Measurements from ENCODE around the gene WNK4.

Gene WNK4

DNA sequence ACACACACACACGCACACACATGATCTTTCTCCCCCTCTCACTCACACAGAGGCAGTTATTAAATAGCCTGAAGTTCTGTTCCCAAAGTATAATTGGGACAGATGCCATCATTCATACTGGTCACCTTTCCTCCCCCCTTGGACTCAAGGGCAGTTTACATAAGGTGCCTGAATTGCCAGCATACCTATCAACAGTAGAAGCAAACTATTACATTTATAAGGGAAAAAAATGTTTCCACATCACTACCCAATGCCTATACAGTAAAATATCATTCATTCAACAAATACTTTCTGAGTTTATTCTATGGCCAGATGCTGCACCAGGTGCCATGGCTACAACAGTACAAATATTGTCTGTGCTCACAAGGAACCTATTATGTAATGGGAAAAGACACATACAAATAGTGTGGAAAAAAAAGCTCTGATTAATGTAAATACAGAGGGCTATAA, 24.5 kb downstream of the WNK4 start:
- ChIA-PET POLR2A (no interaction called here), CTCF (interaction anchor here (0.7 to 1.0 kb wide), 3 partner anchors 10 to 32 kb away, joined by 3 to 6 read pairs (median 3); partner anchors contain the start of gene VPS25)
- no peak overlapping the region for H3K27ac ChIP-seq (ENCODE audit: insufficient read depth in 1 of 2, low read depth in 1 of 2, low read length in 2 of 2, poor library complexity in 1 of 2, severe bottlenecking in 2 of 2)
- WGBS (ENCODE audit: insufficient coverage), result no CpG with 5 or more reads among the region's 1 CpG
- DNase-seq, result no peak
- H3K9me3 ChIP-seq (ENCODE audit: control extremely low read depth in 1 of 5, control insufficient read depth in 4 of 5, insufficient read depth in 2 of 5, low read depth in 1 of 5, low read length in 4 of 5), result no peaks in the 10 kb centered on the region
- H3K4me3 ChIP-seq (ENCODE audit: control insufficient read depth in 1 of 7, extremely low read depth in 1 of 7, insufficient read depth in 4 of 7, low read depth in 2 of 7, low read length in 6 of 7), result no peak overlapping the region
- no peaks in the 10 kb centered on the region for H3K4me1 ChIP-seq (ENCODE audit: control extremely low read depth in 1 of 4, control insufficient read depth in 4 of 4, insufficient read depth in 4 of 4, low read length in 3 of 4)
- H3K36me3 ChIP-seq (ENCODE audit: control insufficient read depth in 4 of 4, insufficient read depth in 4 of 4, low read length in 3 of 4), result peaks cover 3 to 9% (median 6%) of the 10 kb centered on the region in 4 experiments
- no peaks in the 10 kb centered on the region for H3K27me3 ChIP-seq (replicated peaks in 2 of 5; ENCODE audit: control insufficient read depth in 4 of 5, insufficient read depth in 5 of 5, low read length in 4 of 5)

DNA sequence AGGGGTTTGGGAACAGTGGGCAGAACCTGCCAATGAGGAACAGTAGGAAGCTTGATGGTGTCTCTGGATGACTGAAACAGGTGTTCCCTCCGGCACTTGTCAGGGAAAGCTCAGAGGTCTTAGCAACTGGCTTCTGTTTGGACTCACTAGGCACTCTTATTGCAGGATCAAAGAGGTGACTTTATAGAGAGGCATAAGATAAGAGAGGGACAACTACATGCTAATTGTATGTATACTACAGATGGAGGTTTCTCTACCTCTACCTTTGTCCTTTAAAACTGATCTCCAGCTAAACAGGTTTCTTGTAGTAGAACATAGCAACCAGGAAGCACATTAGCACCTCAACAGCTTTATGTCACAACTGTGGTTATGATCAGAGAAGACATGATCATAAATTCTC, 25.8 kb downstream of the WNK4 start:
- H3K27me3 ChIP-seq (replicated peaks in 2 of 5; ENCODE audit: control insufficient read depth in 4 of 5, insufficient read depth in 5 of 5, low read length in 4 of 5), result no peaks in the 10 kb centered on the region
- ChIA-PET POLR2A (no interaction called here), CTCF (interaction anchor here (1.0 to 6.6 kb wide), 2 partner anchors 15 to 33 kb away, joined by 3 to 51 read pairs; partner anchors contain the start of genes BECN1 and VPS25)
- DNase-seq, result no peak
- WGBS (ENCODE audit: insufficient coverage), result no CpG with 5 or more reads among the region's 1 CpG
- no peak overlapping the region for H3K27ac ChIP-seq (ENCODE audit: insufficient read depth in 1 of 2, low read depth in 1 of 2, low read length in 2 of 2, poor library complexity in 1 of 2, severe bottlenecking in 2 of 2)
- H3K4me3 ChIP-seq (ENCODE audit: control insufficient read depth in 1 of 7, extremely low read depth in 1 of 7, insufficient read depth in 4 of 7, low read depth in 2 of 7, low read length in 6 of 7), result no peak overlapping the region
- H3K9me3 ChIP-seq (ENCODE audit: control extremely low read depth in 1 of 5, control insufficient read depth in 4 of 5, insufficient read depth in 2 of 5, low read depth in 1 of 5, low read length in 4 of 5), result no peaks in the 10 kb centered on the region
- no peaks in the 10 kb centered on the region for H3K4me1 ChIP-seq (ENCODE audit: control extremely low read depth in 1 of 4, control insufficient read depth in 4 of 4, insufficient read depth in 4 of 4, low read length in 3 of 4)
- H3K36me3 ChIP-seq (ENCODE audit: control insufficient read depth in 4 of 4, insufficient read depth in 4 of 4, low read length in 3 of 4), result peaks cover 6 to 21% (median 14%) of the 10 kb centered on the region in 4 experiments

DNA sequence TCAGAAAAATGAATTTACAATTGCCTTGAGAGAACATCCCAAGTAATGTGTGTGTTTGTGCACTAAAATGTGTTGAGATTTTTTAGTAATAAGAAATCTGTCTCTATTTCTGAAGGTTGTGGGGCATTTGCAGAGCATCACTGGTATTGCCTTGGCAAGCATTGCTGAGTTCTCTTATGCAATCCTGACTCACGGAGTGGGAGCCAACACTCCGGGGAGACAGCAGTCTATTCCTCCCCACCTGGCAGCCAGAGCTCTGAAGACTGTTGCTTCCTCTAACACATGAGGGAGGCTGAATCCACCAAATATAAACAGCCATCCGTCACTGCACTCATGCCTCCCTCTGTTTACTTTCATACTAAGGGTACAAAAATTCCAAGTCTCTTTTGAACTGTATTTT, 28.8 kb downstream of the WNK4 start:
- Histone ChIP-seq H3K4me1 (ENCODE audit: control extremely low read depth in 1 of 4, control insufficient read depth in 4 of 4, insufficient read depth in 4 of 4, low read length in 3 of 4) (no peaks in the 10 kb centered on the region), H3K36me3 (ENCODE audit: control insufficient read depth in 4 of 4, insufficient read depth in 4 of 4, low read length in 3 of 4) (peaks cover 16 to 35% (median 26%) of the 10 kb centered on the region in 4 experiments), H3K27ac (ENCODE audit: insufficient read depth in 1 of 2, low read depth in 1 of 2, low read length in 2 of 2, poor library complexity in 1 of 2, severe bottlenecking in 2 of 2) (no peak overlapping the region), H3K4me3 (ENCODE audit: control insufficient read depth in 1 of 7, extremely low read depth in 1 of 7, insufficient read depth in 4 of 7, low read depth in 2 of 7, low read length in 6 of 7) (no peak overlapping the region), H3K9me3 (ENCODE audit: control extremely low read depth in 1 of 5, control insufficient read depth in 4 of 5, insufficient read depth in 2 of 5, low read depth in 1 of 5, low read length in 4 of 5) (no peaks in the 10 kb centered on the region), H3K27me3 (replicated peaks in 2 of 5; ENCODE audit: control insufficient read depth in 4 of 5, insufficient read depth in 5 of 5, low read length in 4 of 5) (no peaks in the 10 kb centered on the region)
- 94% methylated on average over 3 of the region's 3 CpGs for WGBS (ENCODE audit: insufficient coverage)
- POLR2A ChIA-PET, result interaction anchor here (0.6 kb wide), 1 partner anchor 16 kb away, joined by 3 read pairs; no protein-coding TSS in a partner anchor
- DNase-seq, result no peak
- CTCF ChIA-PET, result interaction anchor here (1.3 to 6.6 kb wide), 2 partner anchors 12 to 15 kb away, joined by 3 to 51 read pairs; partner anchors contain the start of gene BECN1

GRCh38 chr17:42814633-42815399, 34.4 kb downstream of the WNK4 start:
- no peak overlapping the region for H3K27ac ChIP-seq (ENCODE audit: insufficient read depth in 1 of 2, low read depth in 1 of 2, low read length in 2 of 2, poor library complexity in 1 of 2, severe bottlenecking in 2 of 2)
- peaks cover 34 to 82% (median 64%) of the 10 kb centered on the region in 4 experiments for H3K36me3 ChIP-seq (ENCODE audit: control insufficient read depth in 4 of 4, insufficient read depth in 4 of 4, low read length in 3 of 4)
- no peaks in the 10 kb centered on the region for H3K27me3 ChIP-seq (replicated peaks in 2 of 5; ENCODE audit: control insufficient read depth in 4 of 5, insufficient read depth in 5 of 5, low read length in 4 of 5)
- H3K4me3 ChIP-seq (ENCODE audit: control insufficient read depth in 1 of 7, extremely low read depth in 1 of 7, insufficient read depth in 4 of 7, low read depth in 2 of 7, low read length in 6 of 7), result no peak overlapping the region
- POLR2A ChIA-PET, result interaction anchor here (1.5 kb wide), 1 partner anchor 12 kb away, joined by 3 read pairs; no protein-coding TSS in a partner anchor
- no peak for DNase-seq
- 92% methylated on average over 8 of the region's 8 CpGs for WGBS (ENCODE audit: insufficient coverage)
- CTCF ChIA-PET, result interaction anchor here (0.6 to 1.2 kb wide), 4 partner anchors 10 to 686 kb away, joined by 3 to 5 read pairs (median 3); partner anchors contain the start of gene BECN1
- H3K9me3 ChIP-seq (ENCODE audit: control extremely low read depth in 1 of 5, control insufficient read depth in 4 of 5, insufficient read depth in 2 of 5, low read depth in 1 of 5, low read length in 4 of 5), result no peaks in the 10 kb centered on the region
- H3K4me1 ChIP-seq (ENCODE audit: control extremely low read depth in 1 of 4, control insufficient read depth in 4 of 4, insufficient read depth in 4 of 4, low read length in 3 of 4), result no peaks in the 10 kb centered on the region

DNA sequence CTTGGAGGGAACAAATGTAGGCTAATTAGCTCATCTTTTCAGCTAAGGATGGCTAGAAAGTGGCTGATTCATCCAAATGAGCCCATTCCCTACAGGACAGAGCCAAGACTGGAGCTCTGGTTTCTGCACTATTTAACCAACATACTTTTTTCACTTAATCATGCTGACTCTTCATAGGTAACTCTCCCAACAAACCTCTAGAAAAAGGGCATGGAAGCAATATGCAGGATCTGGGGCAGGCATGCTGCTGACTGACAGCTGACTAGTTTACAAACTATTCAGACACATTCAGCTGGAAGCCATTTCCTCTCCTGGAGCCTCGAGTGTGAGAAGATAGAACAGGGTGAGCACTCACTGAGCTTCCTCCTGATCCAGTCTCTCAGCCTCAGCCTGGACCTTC, 37.5 kb downstream of the WNK4 start:
- H3K4me3 ChIP-seq (ENCODE audit: control insufficient read depth in 1 of 7, extremely low read depth in 1 of 7, insufficient read depth in 4 of 7, low read depth in 2 of 7, low read length in 6 of 7), result no peak overlapping the region
- H3K9me3 ChIP-seq (ENCODE audit: control extremely low read depth in 1 of 5, control insufficient read depth in 4 of 5, insufficient read depth in 2 of 5, low read depth in 1 of 5, low read length in 4 of 5), result no peaks in the 10 kb centered on the region
- H3K27me3 ChIP-seq (replicated peaks in 2 of 5; ENCODE audit: control insufficient read depth in 4 of 5, insufficient read depth in 5 of 5, low read length in 4 of 5), result no peaks in the 10 kb centered on the region
- H3K4me1 ChIP-seq (ENCODE audit: control extremely low read depth in 1 of 4, control insufficient read depth in 4 of 4, insufficient read depth in 4 of 4, low read length in 3 of 4), result peaks cover 0 to 4% (median under 1%) of the 10 kb centered on the region in 4 experiments
- ChIA-PET POLR2A (no interaction called here), CTCF (interaction anchor here (0.9 to 8.6 kb wide), 7 partner anchors 9 to 119 kb away, joined by 3 to 51 read pairs (median 3); no protein-coding TSS in a partner anchor)
- H3K27ac ChIP-seq (ENCODE audit: insufficient read depth in 1 of 2, low read depth in 1 of 2, low read length in 2 of 2, poor library complexity in 1 of 2, severe bottlenecking in 2 of 2), result no peak overlapping the region
- peaks cover 24 to 75% (median 61%) of the 10 kb centered on the region in 4 experiments for H3K36me3 ChIP-seq (ENCODE audit: control insufficient read depth in 4 of 4, insufficient read depth in 4 of 4, low read length in 3 of 4)
- no peak for DNase-seq
- 67% methylated on average over 1 of the region's 1 CpG for WGBS (ENCODE audit: insufficient coverage)

DNA sequence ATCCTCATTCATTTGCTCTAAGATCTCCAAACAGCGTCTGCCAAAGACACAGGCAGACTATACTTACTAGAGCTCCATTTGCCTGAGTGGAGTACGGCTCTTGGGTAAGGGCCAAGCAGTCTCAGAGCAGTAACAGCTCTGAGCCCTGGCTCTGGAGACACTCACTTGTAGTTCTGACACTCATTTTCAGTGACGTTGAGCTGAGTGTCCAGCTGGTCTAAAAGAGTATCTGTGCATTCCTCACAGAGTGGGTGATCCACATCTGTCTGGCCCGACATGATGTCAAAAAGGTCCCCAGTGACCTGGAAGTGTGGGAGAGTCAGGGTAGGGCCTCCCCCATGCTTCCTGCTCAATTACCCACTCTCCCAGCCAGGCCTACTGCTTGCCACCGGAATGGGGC, 38.0 kb downstream of the WNK4 start:
- POLR2A ChIA-PET, result no interaction called here
- H3K4me1 ChIP-seq (ENCODE audit: control extremely low read depth in 1 of 4, control insufficient read depth in 4 of 4, insufficient read depth in 4 of 4, low read length in 3 of 4), result peaks cover 0 to 9% (median 5%) of the 10 kb centered on the region in 4 experiments
- 100% methylated on average over 5 of the region's 5 CpGs for WGBS (ENCODE audit: insufficient coverage)
- DNase-seq, result no peak
- no peak overlapping the region for H3K4me3 ChIP-seq (ENCODE audit: control insufficient read depth in 1 of 7, extremely low read depth in 1 of 7, insufficient read depth in 4 of 7, low read depth in 2 of 7, low read length in 6 of 7)
- H3K27me3 ChIP-seq (replicated peaks in 2 of 5; ENCODE audit: control insufficient read depth in 4 of 5, insufficient read depth in 5 of 5, low read length in 4 of 5), result no peaks in the 10 kb centered on the region
- CTCF ChIA-PET, result interaction anchor here (0.9 to 8.6 kb wide), 7 partner anchors 9 to 110 kb away, joined by 3 to 51 read pairs (median 5); no protein-coding TSS in a partner anchor
- no peaks in the 10 kb centered on the region for H3K9me3 ChIP-seq (ENCODE audit: control extremely low read depth in 1 of 5, control insufficient read depth in 4 of 5, insufficient read depth in 2 of 5, low read depth in 1 of 5, low read length in 4 of 5)
- H3K27ac ChIP-seq (ENCODE audit: insufficient read depth in 1 of 2, low read depth in 1 of 2, low read length in 2 of 2, poor library complexity in 1 of 2, severe bottlenecking in 2 of 2), result no peak overlapping the region
- H3K36me3 ChIP-seq (ENCODE audit: control insufficient read depth in 4 of 4, insufficient read depth in 4 of 4, low read length in 3 of 4), result peaks cover 24 to 74% (median 61%) of the 10 kb centered on the region in 4 experiments
